Activated CD4-positive, alpha-beta memory T cell treated with anti-CD3 and anti-CD28 coated beads, Interleukin-2, amount 10 ng/mL, durations not matched to agents 7 days and 5 days (primary cell): Measurements from ENCODE around the gene CPVL. TPM values are rescaled to one million over a fixed set of nuclear protein-coding genes. Genes with fewer than 3 reads are reported as not detected.

ENCODE experiments used
- CTCF ChIA-PET: fragments of 350-600 bp; sonication (Branson Sonifier 250); formaldehyde crosslinking; loops from one replicate; lab custom pipeline; 2021; ENCODE audit warnings: antibody characterized with exemption, inconsistent platforms; lab: Charles Lee
- POLR2A ChIA-PET: fragments of 350-600 bp; sonication (Branson Sonifier 250); formaldehyde crosslinking; loops from one replicate; lab custom pipeline; 2021; ENCODE audit warnings: antibody characterized with exemption; lab: Charles Lee
- DNase-seq: peaks from one replicate; pipeline ENCODE4 v3.0.0-alpha.2; 2020
- H3K27ac Mint-ChIP-seq: one replicate; pipeline ENCODE4 v1.8.0; 2021; ENCODE audit warnings: mild to moderate bottlenecking, mixed read lengths
- H3K27me3 Mint-ChIP-seq: one replicate; pipeline ENCODE4 v1.8.0; 2021; ENCODE audit warnings: mixed read lengths
- H3K36me3 Mint-ChIP-seq: one replicate; pipeline ENCODE4 v1.8.0; 2021; ENCODE audit warnings: low read depth, mixed read lengths
- H3K4me1 Mint-ChIP-seq: one replicate; pipeline ENCODE4 v1.8.0; 2021; ENCODE audit warnings: mixed read lengths
- H3K4me3 Mint-ChIP-seq: one replicate; pipeline ENCODE4 v1.8.0; 2021; ENCODE audit warnings: mild to moderate bottlenecking, mixed read lengths
- H3K9me3 Mint-ChIP-seq: one replicate; pipeline ENCODE4 v1.8.0; 2021; ENCODE audit warnings: mixed read lengths
- total RNA-seq, 2 experiments: library from RNA; stranded (reverse); gene quantifications; one replicate each; pipeline ENCODE4 v1.2.3, GENCODE V29; 2021

Gene CPVL
- total RNA-seq, 2 experiments from 2014 or later = 1.8 to 2.1 TPM

DNA sequence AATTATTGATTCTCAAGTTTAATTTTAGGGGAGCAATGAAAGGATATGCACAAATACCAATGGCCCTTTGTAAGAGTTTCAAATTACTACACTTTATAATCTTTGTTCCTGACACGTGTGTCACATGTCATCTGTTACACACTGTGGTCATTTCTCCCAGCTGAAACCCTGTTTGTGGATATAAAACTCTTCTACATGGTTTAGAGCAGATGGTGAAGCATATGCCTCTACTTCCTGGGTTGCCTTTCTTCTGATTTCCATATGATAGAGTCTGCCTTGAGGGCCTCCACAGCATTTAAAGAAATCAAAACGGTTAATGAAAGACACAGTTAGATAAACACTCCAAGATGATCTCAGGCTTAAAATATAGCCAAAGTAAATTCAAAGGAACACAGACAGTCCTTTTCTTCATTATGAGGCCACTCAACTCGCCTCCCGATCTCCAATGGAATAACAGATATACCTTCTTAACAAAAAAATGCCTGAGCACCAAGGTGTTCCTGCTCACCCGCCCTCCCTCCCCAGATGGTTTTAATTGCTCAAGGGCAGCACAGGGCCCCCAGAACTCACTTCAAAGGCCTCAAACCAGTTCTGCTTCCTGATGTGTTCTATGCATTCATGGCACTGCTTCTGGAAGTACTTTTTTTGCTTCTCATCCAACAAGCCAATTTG, 75.0 kb downstream of the CPVL start:
- POLR2A ChIA-PET = no interaction called here
- Mint-ChIP-seq H3K27ac (no peak overlapping the region), H3K4me1 (no peaks in the 10 kb centered on the region), H3K27me3 (peaks cover 7% of the 10 kb centered on the region), H3K9me3 (no peaks in the 10 kb centered on the region), H3K36me3 (no peaks in the 10 kb centered on the region), H3K4me3 (no peak overlapping the region)
- DNase-seq = no peak
- CTCF ChIA-PET = no interaction called here

DNA sequence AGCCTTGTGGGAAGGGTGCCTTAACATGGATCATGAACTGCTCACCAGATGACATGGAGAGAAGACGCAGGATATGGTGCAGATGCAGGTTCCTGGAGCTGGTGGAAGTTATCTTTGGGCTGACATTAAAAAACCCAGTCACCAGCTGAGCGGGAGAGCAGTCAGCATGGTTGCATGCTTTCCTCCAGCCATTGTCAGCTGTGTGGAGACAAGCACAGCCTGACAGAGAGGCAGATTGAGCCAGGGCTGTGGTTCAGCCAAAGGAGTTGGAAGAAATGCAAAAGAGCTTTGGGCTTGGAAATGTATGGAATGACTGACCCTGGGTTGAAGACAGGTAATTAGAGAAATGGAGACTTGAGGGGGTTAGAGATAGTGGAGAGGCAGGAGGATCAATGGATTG, 79.7 kb downstream of the CPVL start:
- POLR2A ChIA-PET = no interaction called here
- CTCF ChIA-PET = interaction anchor here (0.6 kb wide), 1 partner anchor 9 kb away, joined by 3 read pairs; no protein-coding TSS in a partner anchor
- no peak overlapping the region for H3K4me3 Mint-ChIP-seq
- H3K27ac Mint-ChIP-seq = no peak overlapping the region
- H3K36me3 Mint-ChIP-seq = no peaks in the 10 kb centered on the region
- peaks cover 4% of the 10 kb centered on the region for H3K27me3 Mint-ChIP-seq
- H3K9me3 Mint-ChIP-seq = no peaks in the 10 kb centered on the region
- no peaks in the 10 kb centered on the region for H3K4me1 Mint-ChIP-seq
- DNase-seq = no peak

DNA sequence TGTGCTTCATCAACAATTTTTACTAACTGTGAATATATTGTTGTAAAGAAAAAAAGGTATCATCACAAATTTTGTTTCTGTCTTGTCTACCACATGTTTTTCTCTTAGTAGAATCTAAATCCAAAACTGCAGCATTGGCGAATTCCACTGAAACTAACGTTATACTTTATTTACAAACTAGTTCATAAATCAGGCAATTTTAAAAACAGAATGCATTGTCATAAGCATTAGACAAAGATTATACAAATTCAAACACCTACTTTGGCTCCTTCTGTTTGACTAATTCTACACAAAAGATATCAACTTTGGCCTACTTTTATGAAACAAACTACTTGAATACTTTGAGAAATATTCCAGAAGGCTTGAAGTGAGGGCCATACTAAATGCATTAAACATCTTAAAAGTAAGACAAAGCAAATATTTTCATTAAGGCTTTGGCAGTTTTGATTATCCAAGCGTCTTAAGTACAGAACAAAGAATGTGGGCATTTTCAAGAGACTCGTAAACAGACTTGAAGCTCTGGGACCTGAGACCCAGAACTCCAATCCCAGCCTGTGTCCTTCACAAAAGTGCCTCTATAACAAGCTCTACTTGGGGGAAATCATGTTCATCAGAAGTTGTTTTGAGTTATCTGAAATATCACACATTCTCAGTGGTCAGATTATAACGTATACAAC, 81.0 kb downstream of the CPVL start:
- ChIA-PET POLR2A (no interaction called here), CTCF (no interaction called here)
- no peak for DNase-seq
- Mint-ChIP-seq H3K4me1 (no peaks in the 10 kb centered on the region), H3K4me3 (no peak overlapping the region), H3K9me3 (no peaks in the 10 kb centered on the region), H3K27me3 (peaks cover 4% of the 10 kb centered on the region), H3K36me3 (no peaks in the 10 kb centered on the region), H3K27ac (no peak overlapping the region)

DNA sequence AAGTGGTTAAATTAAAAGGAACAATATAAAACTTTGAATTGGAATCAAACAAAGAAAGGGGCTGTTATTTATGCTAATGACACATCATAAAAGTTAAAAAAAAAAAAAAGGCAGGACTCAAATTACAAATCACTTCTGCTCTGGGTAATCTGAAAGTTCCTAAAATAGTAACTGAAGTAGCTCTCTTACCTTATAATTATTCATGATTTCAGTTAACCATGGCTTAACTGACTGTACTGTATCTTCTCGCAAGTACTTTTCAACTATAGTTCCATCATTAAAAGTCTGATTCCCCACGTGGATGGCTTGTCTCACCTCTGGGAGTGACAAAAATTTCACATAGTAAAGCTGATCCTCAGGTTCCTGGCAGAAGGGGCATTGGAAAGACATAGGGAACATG, 82.5 kb downstream of the CPVL start:
- DNase-seq = no peak
- Mint-ChIP-seq H3K27ac (no peak overlapping the region), H3K27me3 (peaks cover 10% of the 10 kb centered on the region), H3K36me3 (no peaks in the 10 kb centered on the region), H3K4me1 (no peaks in the 10 kb centered on the region), H3K9me3 (no peaks in the 10 kb centered on the region), H3K4me3 (no peak overlapping the region)
- ChIA-PET POLR2A (no interaction called here), CTCF (no interaction called here)

DNA sequence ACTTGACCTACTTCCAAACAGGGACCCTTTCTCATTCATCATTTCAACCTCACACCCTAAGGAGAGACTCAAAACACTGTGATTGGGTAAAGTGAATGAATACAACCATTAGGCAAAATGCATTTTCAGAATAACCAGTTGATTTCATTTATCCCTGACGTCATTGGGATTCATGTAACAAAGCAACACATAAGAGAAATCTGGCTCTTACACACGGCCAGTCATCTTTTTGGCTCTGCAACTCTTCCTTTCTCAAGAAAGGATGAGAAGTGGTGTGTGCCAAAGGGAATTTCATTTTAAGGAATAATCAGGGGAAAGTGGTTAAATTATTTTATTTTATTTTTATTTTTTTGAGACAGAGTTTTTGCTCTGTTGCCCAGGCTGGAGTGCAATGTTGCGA, 83.1 kb downstream of the CPVL start:
- H3K4me3 Mint-ChIP-seq = no peak overlapping the region
- H3K27ac Mint-ChIP-seq = no peak overlapping the region
- H3K36me3 Mint-ChIP-seq = no peaks in the 10 kb centered on the region
- H3K27me3 Mint-ChIP-seq = peaks cover 16% of the 10 kb centered on the region
- H3K9me3 Mint-ChIP-seq = no peaks in the 10 kb centered on the region
- no peaks in the 10 kb centered on the region for H3K4me1 Mint-ChIP-seq
- no peak for DNase-seq
- ChIA-PET POLR2A (no interaction called here), CTCF (no interaction called here)

GRCh38 chr7:29053105-29053872, 93.0 kb downstream of the CPVL start:
- Mint-ChIP-seq H3K27me3 (peaks cover 15% of the 10 kb centered on the region), H3K36me3 (no peaks in the 10 kb centered on the region), H3K4me1 (no peaks in the 10 kb centered on the region), H3K4me3 (no peak overlapping the region), H3K27ac (no peak overlapping the region), H3K9me3 (peaks cover 2% of the 10 kb centered on the region)
- CTCF ChIA-PET = no interaction called here
- POLR2A ChIA-PET = no interaction called here
- no peak for DNase-seq

- Mint-ChIP-seq H3K4me3 (no peak overlapping the region), H3K27me3 (peaks cover 14% of the 10 kb centered on the region), H3K36me3 (no peaks in the 10 kb centered on the region), H3K4me1 (no peaks in the 10 kb centered on the region), H3K9me3 (peaks cover 2% of the 10 kb centered on the region), H3K27ac (no peak overlapping the region)
- ChIA-PET CTCF (no interaction called here), POLR2A (no interaction called here)
- no peak for DNase-seq
These were observed 99.4 kb downstream of the CPVL start for GRCh38 chr7:29046978-29047377.

DNA sequence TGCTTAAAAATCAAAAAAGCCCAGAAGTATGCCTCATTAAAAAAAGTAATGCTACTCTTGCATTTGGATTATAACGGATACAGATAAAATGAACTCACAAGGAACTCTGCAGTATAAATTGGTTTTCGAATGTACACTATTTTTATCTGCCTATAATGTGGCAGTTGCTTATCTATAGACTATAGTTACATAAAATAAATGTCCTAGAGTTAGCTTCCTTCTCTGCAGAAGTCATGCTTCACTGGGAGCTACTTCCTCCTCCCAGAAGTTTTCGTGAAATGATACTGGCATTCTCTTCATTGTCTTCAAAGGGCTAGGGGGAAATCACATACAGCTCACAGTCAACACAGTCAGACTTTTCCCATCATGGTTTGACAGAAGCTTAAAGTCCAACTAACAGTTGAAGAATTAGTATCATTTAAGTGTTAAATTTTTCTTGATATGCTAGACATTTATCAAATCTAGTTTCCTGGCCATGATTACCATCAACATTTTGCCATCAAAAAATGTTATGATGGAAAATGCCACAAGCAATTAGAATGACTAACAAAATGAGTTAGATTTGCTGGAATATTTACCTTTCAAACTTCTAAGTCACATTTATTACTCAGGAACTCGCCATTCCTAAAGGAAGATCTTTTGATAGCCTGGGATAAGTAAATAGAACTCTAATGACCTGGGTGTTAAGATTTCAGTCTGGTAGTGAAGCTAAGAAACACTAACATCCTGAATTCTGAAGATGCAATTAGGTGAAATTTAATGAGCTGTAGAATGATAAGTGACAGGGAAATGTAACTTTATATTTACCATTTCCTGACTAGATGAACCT, 100.9 kb downstream of the CPVL start:
- Mint-ChIP-seq H3K9me3 (peaks cover 2% of the 10 kb centered on the region), H3K27me3 (peaks cover 11% of the 10 kb centered on the region), H3K4me1 (no peaks in the 10 kb centered on the region), H3K4me3 (no peak overlapping the region), H3K27ac (no peak overlapping the region), H3K36me3 (no peaks in the 10 kb centered on the region)
- DNase-seq = no peak
- ChIA-PET CTCF (interaction anchor here (0.7 kb wide), 1 partner anchor 740 kb away, joined by 5 read pairs; no protein-coding TSS in a partner anchor), POLR2A (no interaction called here)

GRCh38 chr7:29044554-29044953, 101.8 kb downstream of the CPVL start:
- Mint-ChIP-seq H3K9me3 (peaks cover 2% of the 10 kb centered on the region), H3K27ac (no peak overlapping the region), H3K4me3 (no peak overlapping the region), H3K27me3 (peaks cover 11% of the 10 kb centered on the region), H3K36me3 (no peaks in the 10 kb centered on the region), H3K4me1 (peaks cover 2% of the 10 kb centered on the region)
- POLR2A ChIA-PET = no interaction called here
- DNase-seq = no peak
- CTCF ChIA-PET = no interaction called here

- H3K4me1 Mint-ChIP-seq = peaks cover 6% of the 10 kb centered on the region
- no peak overlapping the region for H3K27ac Mint-ChIP-seq
- H3K27me3 Mint-ChIP-seq = peaks cover 3% of the 10 kb centered on the region
- H3K9me3 Mint-ChIP-seq = peaks cover 2% of the 10 kb centered on the region
- H3K4me3 Mint-ChIP-seq = no peak overlapping the region
- POLR2A ChIA-PET = no interaction called here
- H3K36me3 Mint-ChIP-seq = no peaks in the 10 kb centered on the region
- DNase-seq = no peak
- CTCF ChIA-PET = no interaction called here
These were observed 102.8 kb downstream of the CPVL start for GRCh38 chr7:29043576-29043975.

- ChIA-PET POLR2A (no interaction called here), CTCF (interaction anchor here (0.7 kb wide), 1 partner anchor 350 kb away, joined by 3 read pairs; no protein-coding TSS in a partner anchor)
- H3K36me3 Mint-ChIP-seq = no peaks in the 10 kb centered on the region
- peaks cover 3% of the 10 kb centered on the region for H3K27me3 Mint-ChIP-seq
- H3K9me3 Mint-ChIP-seq = peaks cover 2% of the 10 kb centered on the region
- peaks cover 11% of the 10 kb centered on the region for H3K4me1 Mint-ChIP-seq
- no peak for DNase-seq
- H3K27ac Mint-ChIP-seq = no peak overlapping the region
- no peak overlapping the region for H3K4me3 Mint-ChIP-seq
These were observed 103.5 kb downstream of the CPVL start for GRCh38 chr7:29042824-29043231.

DNA sequence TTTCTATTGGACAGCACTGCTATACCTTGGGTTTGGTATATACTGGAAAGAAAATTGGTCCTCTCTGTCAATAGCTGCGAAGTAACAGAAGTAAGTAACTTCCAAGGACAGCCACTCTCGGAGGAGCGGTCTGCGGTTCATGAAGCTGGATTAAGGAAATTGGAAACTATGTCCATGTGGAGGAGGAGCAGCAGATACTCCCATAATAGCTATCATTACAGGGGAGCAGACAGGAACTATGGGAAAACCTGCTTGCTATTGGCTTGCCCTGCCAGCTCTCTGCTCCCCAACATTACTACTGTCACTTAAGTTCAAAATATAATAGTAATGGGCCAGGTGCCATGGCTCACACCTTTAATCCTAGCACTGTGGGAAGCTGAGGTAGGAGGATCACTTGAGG, 104.3 kb downstream of the CPVL start:
- peaks cover 1% of the 10 kb centered on the region for H3K9me3 Mint-ChIP-seq
- CTCF ChIA-PET = no interaction called here
- H3K27ac Mint-ChIP-seq = no peak overlapping the region
- no peaks in the 10 kb centered on the region for H3K36me3 Mint-ChIP-seq
- H3K4me3 Mint-ChIP-seq = no peak overlapping the region
- POLR2A ChIA-PET = no interaction called here
- H3K27me3 Mint-ChIP-seq = peaks cover 1% of the 10 kb centered on the region
- H3K4me1 Mint-ChIP-seq = peaks cover 12% of the 10 kb centered on the region
- no peak for DNase-seq

GRCh38 chr7:29040579-29040925, 105.8 kb downstream of the CPVL start:
- Mint-ChIP-seq H3K27me3 (no peaks in the 10 kb centered on the region), H3K36me3 (no peaks in the 10 kb centered on the region), H3K4me1 (peaks cover 26% of the 10 kb centered on the region), H3K27ac (no peak overlapping the region), H3K9me3 (no peaks in the 10 kb centered on the region), H3K4me3 (no peak overlapping the region)
- DNase-seq = no peak
- ChIA-PET POLR2A (no interaction called here), CTCF (no interaction called here)
